Bone marrow (tissue), 2 donors: ENCODE measurements around the gene FBL.

Source experiments
- DNase-seq, 2 donors: peaks; one replicate each; lab custom pipeline; 2025; lab: John Stamatoyannopoulos, UW

The FBL gene

GRCh38 chr19:39842693-39843435 is 3.3 kb downstream of the FBL start:
- no peak for DNase-seq

- no peak for DNase-seq
Measured at GRCh38 chr19:39841041-39841440, 5.1 kb downstream of the FBL start.

GRCh38 chr19:39840492-39840891 is 5.7 kb downstream of the FBL start:
- DNase-seq = no peak

GRCh38 chr19:39839678-39840327 is 6.4 kb downstream of the FBL start:
- no peak for DNase-seq

GRCh38 chr19:39838569-39838968 is 7.6 kb downstream of the FBL start:
- DNase-seq = no peak

GRCh38 chr19:39837978-39838377 is 8.2 kb downstream of the FBL start:
- no peak for DNase-seq

- DNase-seq = no peak
Measured at GRCh38 chr19:39834287-39834841, 11.8 kb downstream of the FBL start.

- DNase-seq = peak; percentile 95 to 98
Measured at GRCh38 chr19:39833464-39834286, 12.5 kb downstream of the FBL start, which contains the start of gene DYRK1B. Gene DYRK1B, minus strand, starts transcription at chr19:39834162. Its CDS starts 2,295 bp downstream, at chr19:39831867.

- DNase-seq = no peak
Measured at GRCh38 chr19:39833160-39833463, 13.1 kb downstream of the FBL start.

GRCh38 chr19:39832341-39833083 is 13.7 kb downstream of the FBL start:
- no peak for DNase-seq

- DNase-seq = no peak
Measured at GRCh38 chr19:39831679-39832078, 14.5 kb downstream of the FBL start.

GRCh38 chr19:39830847-39831246 is 15.3 kb downstream of the FBL start:
- no peak for DNase-seq

GRCh38 chr19:39830406-39830805 is 15.8 kb downstream of the FBL start:
- DNase-seq = no peak

GRCh38 chr19:39829702-39830275 is 16.4 kb downstream of the FBL start:
- no peak for DNase-seq

GRCh38 chr19:39828654-39829032 is 17.5 kb downstream of the FBL start:
- no peak for DNase-seq

GRCh38 chr19:39828015-39828653 is 18.0 kb downstream of the FBL start:
- DNase-seq = no peak

GRCh38 chr19:39827216-39827615 is 19.0 kb downstream of the FBL start:
- no peak for DNase-seq

GRCh38 chr19:39826311-39826945 is 19.8 kb downstream of the FBL start:
- DNase-seq = no peak

GRCh38 chr19:39825531-39826076 is 20.6 kb downstream of the FBL start:
- no peak for DNase-seq

GRCh38 chr19:39825093-39825463 is 21.1 kb downstream of the FBL start:
- DNase-seq = no peak
